ENCODE results near the gene KIF5B. TPM values are rescaled to one million over a fixed set of nuclear protein-coding genes. Genes with fewer than 3 reads are reported as not detected.

Gene KIF5B
- total RNA-seq, 2 donors from 2014 or later: 148 to 164 TPM

- TF ChIP-seq, protein P1, sequence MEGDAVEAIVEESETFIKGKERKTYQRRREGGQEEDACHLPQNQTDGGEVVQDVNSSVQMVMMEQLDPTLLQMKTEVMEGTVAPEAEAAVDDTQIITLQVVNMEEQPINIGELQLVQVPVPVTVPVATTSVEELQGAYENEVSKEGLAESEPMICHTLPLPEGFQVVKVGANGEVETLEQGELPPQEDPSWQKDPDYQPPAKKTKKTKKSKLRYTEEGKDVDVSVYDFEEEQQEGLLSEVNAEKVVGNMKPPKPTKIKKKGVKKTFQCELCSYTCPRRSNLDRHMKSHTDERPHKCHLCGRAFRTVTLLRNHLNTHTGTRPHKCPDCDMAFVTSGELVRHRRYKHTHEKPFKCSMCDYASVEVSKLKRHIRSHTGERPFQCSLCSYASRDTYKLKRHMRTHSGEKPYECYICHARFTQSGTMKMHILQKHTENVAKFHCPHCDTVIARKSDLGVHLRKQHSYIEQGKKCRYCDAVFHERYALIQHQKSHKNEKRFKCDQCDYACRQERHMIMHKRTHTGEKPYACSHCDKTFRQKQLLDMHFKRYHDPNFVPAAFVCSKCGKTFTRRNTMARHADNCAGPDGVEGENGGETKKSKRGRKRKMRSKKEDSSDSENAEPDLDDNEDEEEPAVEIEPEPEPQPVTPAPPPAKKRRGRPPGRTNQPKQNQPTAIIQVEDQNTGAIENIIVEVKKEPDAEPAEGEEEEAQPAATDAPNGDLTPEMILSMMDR (IDR thresholded peaks at IDR 0.05): no peak
- no peak overlapping the region for H3K4me3 ChIP-seq
- H3K27me3 ChIP-seq (replicated peaks; ENCODE audit: insufficient read depth): no peaks in the 10 kb centered on the region
- H3K9me3 ChIP-seq: no peaks in the 10 kb centered on the region
- ATAC-seq (ENCODE audit: insufficient number of reproducible peaks, low FRiP score, low read depth) (no peak), DNase-seq (ENCODE audit: low spot score) (no peak)
- H3K4me1 ChIP-seq (ENCODE audit: control insufficient read depth in 1 of 2, low read depth in 2 of 2): peaks cover 0 to 5% of the 10 kb centered on the region in 2 donors
- no peaks in the 10 kb centered on the region for H3K36me3 ChIP-seq
- no peak overlapping the region for H3K27ac ChIP-seq
Observed at GRCh38 chr10:32002531-32002930, 53.7 kb downstream of the KIF5B start.

- no peak overlapping the region for H3K27ac ChIP-seq
- H3K4me1 ChIP-seq (ENCODE audit: control insufficient read depth in 1 of 2, low read depth in 2 of 2): peaks cover 0 to 5% of the 10 kb centered on the region in 2 donors
- no peaks in the 10 kb centered on the region for H3K36me3 ChIP-seq
- no peaks in the 10 kb centered on the region for H3K27me3 ChIP-seq (replicated peaks; ENCODE audit: insufficient read depth)
- H3K9me3 ChIP-seq: no peaks in the 10 kb centered on the region
- ATAC-seq (ENCODE audit: insufficient number of reproducible peaks, low FRiP score, low read depth): no peak
- DNase-seq (ENCODE audit: low spot score): no peak
- TF ChIP-seq, protein P1 (IDR thresholded peaks at IDR 0.05): no peak
- no peak overlapping the region for H3K4me3 ChIP-seq
Observed at GRCh38 chr10:32000937-32001336, 55.3 kb downstream of the KIF5B start.

GRCh38 chr10:31999836-32000235 is 56.4 kb downstream of the KIF5B start:
- DNase-seq (ENCODE audit: low spot score) (no peak), ATAC-seq (ENCODE audit: insufficient number of reproducible peaks, low FRiP score, low read depth) (no peak)
- no peak overlapping the region for H3K27ac ChIP-seq
- H3K36me3 ChIP-seq: no peaks in the 10 kb centered on the region
- no peak overlapping the region for H3K4me3 ChIP-seq
- no peaks in the 10 kb centered on the region for H3K9me3 ChIP-seq
- H3K27me3 ChIP-seq (replicated peaks; ENCODE audit: insufficient read depth): no peaks in the 10 kb centered on the region
- TF ChIP-seq, protein P1 (IDR thresholded peaks at IDR 0.05): no peak
- H3K4me1 ChIP-seq (ENCODE audit: control insufficient read depth in 1 of 2, low read depth in 2 of 2): peaks cover 0 to 5% of the 10 kb centered on the region in 2 donors

- H3K9me3 ChIP-seq: no peaks in the 10 kb centered on the region
- no peak overlapping the region for H3K27ac ChIP-seq
- no peaks in the 10 kb centered on the region for H3K36me3 ChIP-seq
- TF ChIP-seq, protein P1 (IDR thresholded peaks at IDR 0.05): no peak
- H3K4me1 ChIP-seq (ENCODE audit: control insufficient read depth in 1 of 2, low read depth in 2 of 2): peaks cover 0 to 2% of the 10 kb centered on the region in 2 donors
- no peak overlapping the region for H3K4me3 ChIP-seq
- H3K27me3 ChIP-seq (replicated peaks; ENCODE audit: insufficient read depth): no peaks in the 10 kb centered on the region
- DNase-seq (ENCODE audit: low spot score): no peak
- no peak for ATAC-seq (ENCODE audit: insufficient number of reproducible peaks, low FRiP score, low read depth)
Observed at GRCh38 chr10:31999070-31999660, 57.1 kb downstream of the KIF5B start.

GRCh38 chr10:31994926-31995325 is 61.3 kb downstream of the KIF5B start:
- Histone ChIP-seq H3K4me3 (no peak overlapping the region), H3K27ac (no peak overlapping the region), H3K9me3 (no peaks in the 10 kb centered on the region), H3K36me3 (no peaks in the 10 kb centered on the region), H3K27me3 (replicated peaks; ENCODE audit: insufficient read depth) (no peaks in the 10 kb centered on the region), H3K4me1 (ENCODE audit: control insufficient read depth in 1 of 2, low read depth in 2 of 2) (no peaks in the 10 kb centered on the region)
- TF ChIP-seq, protein P1 (IDR thresholded peaks at IDR 0.05): no peak
- DNase-seq (ENCODE audit: low spot score): no peak
- no peak for ATAC-seq (ENCODE audit: insufficient number of reproducible peaks, low FRiP score, low read depth)

Data from thoracic aorta (tissue), 2 donors.